ENCODE results near the gene PTTG2.

PTTG2 gene

GRCh38 chr4:38001927-38002326 is 41.7 kb downstream of the PTTG2 start:
- no peak overlapping the region for H3K4me3 ChIP-seq (ENCODE audit: low read depth in 1 of 2, low read length in 2 of 2)
- no peak overlapping the region for H3K27ac ChIP-seq (ENCODE audit: low read length)
- no peaks in the 10 kb centered on the region for H3K27me3 ChIP-seq (ENCODE audit: low read depth, low read length)
- H3K36me3 ChIP-seq (ENCODE audit: control insufficient read depth in 1 of 2, insufficient read depth in 2 of 2, low read length in 2 of 2) = no peaks in the 10 kb centered on the region
- H3K4me1 ChIP-seq (ENCODE audit: control insufficient read depth in 1 of 2, insufficient read depth in 2 of 2, low read length in 2 of 2) = peaks cover 8 to 40% of the 10 kb centered on the region in 2 donors
- H3K9me3 ChIP-seq (ENCODE audit: control insufficient read depth in 1 of 2, low read length in 2 of 2) = no peaks in the 10 kb centered on the region

- Histone ChIP-seq H3K9me3 (ENCODE audit: control insufficient read depth in 1 of 2, low read length in 2 of 2) (no peaks in the 10 kb centered on the region), H3K4me3 (ENCODE audit: low read depth in 1 of 2, low read length in 2 of 2) (no peak overlapping the region), H3K27me3 (ENCODE audit: low read depth, low read length) (no peaks in the 10 kb centered on the region), H3K4me1 (ENCODE audit: control insufficient read depth in 1 of 2, insufficient read depth in 2 of 2, low read length in 2 of 2) (peaks cover 8 to 41% of the 10 kb centered on the region in 2 donors), H3K36me3 (ENCODE audit: control insufficient read depth in 1 of 2, insufficient read depth in 2 of 2, low read length in 2 of 2) (no peaks in the 10 kb centered on the region), H3K27ac (ENCODE audit: low read length) (no peak overlapping the region)
Observed at GRCh38 chr4:38002451-38003071, 42.4 kb downstream of the PTTG2 start.

GRCh38 chr4:38003102-38003501 is 42.9 kb downstream of the PTTG2 start:
- H3K27me3 ChIP-seq (ENCODE audit: low read depth, low read length) = no peaks in the 10 kb centered on the region
- H3K9me3 ChIP-seq (ENCODE audit: control insufficient read depth in 1 of 2, low read length in 2 of 2) = no peaks in the 10 kb centered on the region
- no peak overlapping the region for H3K4me3 ChIP-seq (ENCODE audit: low read depth in 1 of 2, low read length in 2 of 2)
- peaks cover 8 to 45% of the 10 kb centered on the region in 2 donors for H3K4me1 ChIP-seq (ENCODE audit: control insufficient read depth in 1 of 2, insufficient read depth in 2 of 2, low read length in 2 of 2)
- H3K27ac ChIP-seq (ENCODE audit: low read length) = peak overlapping the region; percentile 45
- no peaks in the 10 kb centered on the region for H3K36me3 ChIP-seq (ENCODE audit: control insufficient read depth in 1 of 2, insufficient read depth in 2 of 2, low read length in 2 of 2)

GRCh38 chr4:38003628-38004027 is 43.4 kb downstream of the PTTG2 start:
- no peaks in the 10 kb centered on the region for H3K27me3 ChIP-seq (ENCODE audit: low read depth, low read length)
- H3K27ac ChIP-seq (ENCODE audit: low read length) = peak overlapping the region; percentile 30
- no peaks in the 10 kb centered on the region for H3K36me3 ChIP-seq (ENCODE audit: control insufficient read depth in 1 of 2, insufficient read depth in 2 of 2, low read length in 2 of 2)
- H3K4me1 ChIP-seq (ENCODE audit: control insufficient read depth in 1 of 2, insufficient read depth in 2 of 2, low read length in 2 of 2) = peaks cover 8 to 44% of the 10 kb centered on the region in 2 donors
- no peak overlapping the region for H3K4me3 ChIP-seq (ENCODE audit: low read depth in 1 of 2, low read length in 2 of 2)
- H3K9me3 ChIP-seq (ENCODE audit: control insufficient read depth in 1 of 2, low read length in 2 of 2) = no peaks in the 10 kb centered on the region

- Histone ChIP-seq H3K4me3 (ENCODE audit: low read depth in 1 of 2, low read length in 2 of 2) (no peak overlapping the region), H3K27me3 (ENCODE audit: low read depth, low read length) (no peaks in the 10 kb centered on the region), H3K36me3 (ENCODE audit: control insufficient read depth in 1 of 2, insufficient read depth in 2 of 2, low read length in 2 of 2) (no peaks in the 10 kb centered on the region), H3K27ac (ENCODE audit: low read length) (peak overlapping the region; percentile 30), H3K9me3 (ENCODE audit: control insufficient read depth in 1 of 2, low read length in 2 of 2) (no peaks in the 10 kb centered on the region), H3K4me1 (ENCODE audit: control insufficient read depth in 1 of 2, insufficient read depth in 2 of 2, low read length in 2 of 2) (peaks cover 8 to 48% of the 10 kb centered on the region in 2 donors)
Observed at GRCh38 chr4:38004062-38004461, 43.9 kb downstream of the PTTG2 start.

- no peaks in the 10 kb centered on the region for H3K27me3 ChIP-seq (ENCODE audit: low read depth, low read length)
- no peak overlapping the region for H3K4me3 ChIP-seq (ENCODE audit: low read depth in 1 of 2, low read length in 2 of 2)
- H3K9me3 ChIP-seq (ENCODE audit: control insufficient read depth in 1 of 2, low read length in 2 of 2) = no peaks in the 10 kb centered on the region
- peak overlapping the region; percentile 32 for H3K27ac ChIP-seq (ENCODE audit: low read length)
- H3K4me1 ChIP-seq (ENCODE audit: control insufficient read depth in 1 of 2, insufficient read depth in 2 of 2, low read length in 2 of 2) = peaks cover 10 to 53% of the 10 kb centered on the region in 2 donors
- no peaks in the 10 kb centered on the region for H3K36me3 ChIP-seq (ENCODE audit: control insufficient read depth in 1 of 2, insufficient read depth in 2 of 2, low read length in 2 of 2)
Observed at GRCh38 chr4:38004887-38005286, 44.7 kb downstream of the PTTG2 start.

- Histone ChIP-seq H3K27me3 (ENCODE audit: low read depth, low read length) (no peaks in the 10 kb centered on the region), H3K36me3 (ENCODE audit: control insufficient read depth in 1 of 2, insufficient read depth in 2 of 2, low read length in 2 of 2) (no peaks in the 10 kb centered on the region), H3K9me3 (ENCODE audit: control insufficient read depth in 1 of 2, low read length in 2 of 2) (no peaks in the 10 kb centered on the region), H3K27ac (ENCODE audit: low read length) (peak overlapping the region; percentile 32), H3K4me1 (ENCODE audit: control insufficient read depth in 1 of 2, insufficient read depth in 2 of 2, low read length in 2 of 2) (peaks cover 17 to 60% of the 10 kb centered on the region in 2 donors), H3K4me3 (ENCODE audit: low read depth in 1 of 2, low read length in 2 of 2) (no peak overlapping the region)
Observed at GRCh38 chr4:38005637-38006036, 45.4 kb downstream of the PTTG2 start.

GRCh38 chr4:38007645-38008044 is 47.4 kb downstream of the PTTG2 start:
- no peaks in the 10 kb centered on the region for H3K36me3 ChIP-seq (ENCODE audit: control insufficient read depth in 1 of 2, insufficient read depth in 2 of 2, low read length in 2 of 2)
- no peaks in the 10 kb centered on the region for H3K27me3 ChIP-seq (ENCODE audit: low read depth, low read length)
- no peaks in the 10 kb centered on the region for H3K9me3 ChIP-seq (ENCODE audit: control insufficient read depth in 1 of 2, low read length in 2 of 2)
- H3K4me1 ChIP-seq (ENCODE audit: control insufficient read depth in 1 of 2, insufficient read depth in 2 of 2, low read length in 2 of 2) = peaks cover 18 to 51% of the 10 kb centered on the region in 2 donors
- no peak overlapping the region for H3K4me3 ChIP-seq (ENCODE audit: low read depth in 1 of 2, low read length in 2 of 2)
- no peak overlapping the region for H3K27ac ChIP-seq (ENCODE audit: low read length)

GRCh38 chr4:38008571-38009021 is 48.4 kb downstream of the PTTG2 start:
- Histone ChIP-seq H3K27ac (ENCODE audit: low read length) (peak overlapping the region; percentile 37), H3K36me3 (ENCODE audit: control insufficient read depth in 1 of 2, insufficient read depth in 2 of 2, low read length in 2 of 2) (no peaks in the 10 kb centered on the region), H3K9me3 (ENCODE audit: control insufficient read depth in 1 of 2, low read length in 2 of 2) (no peaks in the 10 kb centered on the region), H3K4me3 (ENCODE audit: low read depth in 1 of 2, low read length in 2 of 2) (no peak overlapping the region), H3K27me3 (ENCODE audit: low read depth, low read length) (no peaks in the 10 kb centered on the region), H3K4me1 (ENCODE audit: control insufficient read depth in 1 of 2, insufficient read depth in 2 of 2, low read length in 2 of 2) (peaks cover 15 to 43% of the 10 kb centered on the region in 2 donors)

- Histone ChIP-seq H3K36me3 (ENCODE audit: control insufficient read depth in 1 of 2, insufficient read depth in 2 of 2, low read length in 2 of 2) (no peaks in the 10 kb centered on the region), H3K27ac (ENCODE audit: low read length) (no peak overlapping the region), H3K27me3 (ENCODE audit: low read depth, low read length) (no peaks in the 10 kb centered on the region), H3K4me1 (ENCODE audit: control insufficient read depth in 1 of 2, insufficient read depth in 2 of 2, low read length in 2 of 2) (peaks cover 15 to 42% of the 10 kb centered on the region in 2 donors), H3K9me3 (ENCODE audit: control insufficient read depth in 1 of 2, low read length in 2 of 2) (no peaks in the 10 kb centered on the region), H3K4me3 (ENCODE audit: low read depth in 1 of 2, low read length in 2 of 2) (no peak overlapping the region)
Observed at GRCh38 chr4:38009421-38009820, 49.2 kb downstream of the PTTG2 start.

- Histone ChIP-seq H3K9me3 (ENCODE audit: control insufficient read depth in 1 of 2, low read length in 2 of 2) (no peaks in the 10 kb centered on the region), H3K27me3 (ENCODE audit: low read depth, low read length) (no peaks in the 10 kb centered on the region), H3K27ac (ENCODE audit: low read length) (no peak overlapping the region), H3K4me3 (ENCODE audit: low read depth in 1 of 2, low read length in 2 of 2) (no peak overlapping the region), H3K36me3 (ENCODE audit: control insufficient read depth in 1 of 2, insufficient read depth in 2 of 2, low read length in 2 of 2) (peaks cover 0 to 3% of the 10 kb centered on the region in 2 donors), H3K4me1 (ENCODE audit: control insufficient read depth in 1 of 2, insufficient read depth in 2 of 2, low read length in 2 of 2) (peaks cover 13 to 37% of the 10 kb centered on the region in 2 donors)
Observed at GRCh38 chr4:38009949-38010348, 49.8 kb downstream of the PTTG2 start.

Measured in muscle layer of duodenum (tissue), 2 donors.